ENCODE measurements around the gene PDZD2.

Gene PDZD2

DNA sequence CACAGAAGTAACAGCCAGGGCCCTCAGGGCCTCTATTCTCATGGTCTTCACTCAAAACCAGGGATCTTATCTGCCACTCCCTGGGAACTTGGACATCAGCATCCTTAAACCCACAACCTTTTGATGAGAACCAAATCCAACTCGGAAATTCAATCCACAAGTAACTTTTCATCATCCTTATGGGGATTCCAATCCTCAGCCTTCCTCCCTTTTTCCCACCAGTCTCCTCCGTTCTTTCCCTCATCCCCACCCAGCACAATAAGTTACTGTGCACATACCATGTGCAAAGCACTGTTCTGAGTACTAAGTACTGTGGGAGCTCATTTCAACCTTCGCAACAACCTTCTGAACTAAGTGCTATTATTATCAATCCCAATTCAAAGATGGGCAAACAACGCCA is 518.1 kb downstream of the PDZD2 start:
- no peak for DNase-seq

DNA sequence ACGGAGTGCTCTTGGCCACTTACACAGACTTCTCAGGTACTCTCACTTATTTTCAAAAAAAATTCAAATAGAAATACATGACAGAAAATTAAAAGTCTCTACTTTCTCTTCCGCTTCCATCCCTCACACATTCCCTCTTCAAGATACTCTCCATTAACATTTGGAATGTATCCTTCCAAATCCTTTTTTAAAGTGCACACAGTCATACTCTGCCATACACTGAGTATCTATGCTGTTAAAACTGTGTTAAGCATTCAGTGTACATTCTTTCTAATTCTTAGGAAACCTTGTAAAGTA is 519.7 kb downstream of the PDZD2 start:
- no peak for DNase-seq

DNA sequence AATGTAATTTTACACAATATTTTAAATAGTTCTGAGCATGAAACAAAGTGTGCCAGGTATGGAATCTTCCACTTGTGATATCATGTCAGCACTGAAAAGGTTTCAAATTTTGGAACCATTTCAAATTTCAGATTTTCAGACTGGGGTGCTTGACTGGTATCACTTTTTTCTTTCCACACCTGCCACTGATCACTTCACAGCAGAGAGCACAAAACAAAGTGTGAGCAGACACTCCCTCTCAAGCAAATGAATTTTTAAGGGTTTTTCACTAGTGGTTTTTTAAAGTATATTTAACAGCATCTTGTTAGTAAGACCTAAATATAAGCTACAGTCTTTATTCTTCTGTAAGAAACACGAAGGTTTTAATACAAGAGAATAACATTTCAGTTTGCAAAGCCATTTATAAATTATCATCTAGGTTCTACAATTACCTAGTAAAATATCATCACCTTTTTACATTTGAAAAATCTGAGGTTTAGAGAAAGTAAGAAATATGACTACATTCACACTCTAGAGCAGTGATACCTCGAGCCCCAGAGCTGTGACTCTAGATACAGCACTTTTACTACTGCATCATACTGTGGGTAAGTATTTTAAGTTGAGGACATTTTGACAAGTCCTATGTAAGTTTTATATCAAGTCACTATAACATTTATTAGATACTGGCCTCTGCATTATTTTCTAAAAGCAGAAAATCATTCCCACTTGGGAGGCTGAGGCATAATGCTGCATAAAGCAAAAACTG is 520.6 kb downstream of the PDZD2 start:
- DNase-seq: no peak

DNA sequence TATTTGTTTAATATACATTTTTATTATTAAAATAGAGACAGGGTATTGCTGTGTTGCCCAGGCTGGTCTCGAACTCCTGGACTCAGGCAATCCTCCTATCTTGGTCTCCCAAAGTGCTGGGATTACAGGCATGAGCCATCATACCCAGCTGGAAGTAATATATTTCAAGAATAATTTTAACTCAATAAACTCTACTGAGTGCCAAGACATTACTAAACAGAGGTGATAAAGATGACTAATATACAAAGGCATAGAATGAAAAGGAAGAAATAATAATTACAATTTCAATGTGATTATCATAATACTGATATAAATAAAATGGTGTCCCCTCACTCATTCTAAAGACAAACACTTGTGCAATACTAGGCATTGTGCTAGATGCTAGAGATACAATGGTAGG is 521.3 kb downstream of the PDZD2 start:
- no peak for DNase-seq

Data from activated CD4-positive, alpha-beta T cell treated with anti-CD3 and anti-CD28 coated beads for 48 hours (primary cell).